Mammary epithelial cell (primary cell): ENCODE measurements around the gene PRKCZ.

ENCODE experiments used
- CTCF ChIP-seq, 2 donors: IDR thresholded peaks in 1 of 2; conservative IDR thresholded peaks in 1 of 2; 2 replicates each; pipeline ENCODE4 v1.5.1; 2011 to 2012; ENCODE audit warnings: inconsistent platforms in 2 of 2, low read length in 2 of 2, mild to moderate bottlenecking in 2 of 2, control low read depth in 1 of 2, low read depth in 1 of 2; ENCODE audit not compliant: insufficient read depth in 1 of 2; ENCODE audit errors: extremely low read depth in 1 of 2
- EZH2 ChIP-seq: IDR thresholded peaks from 2 replicates; pipeline ENCODE4 v1.6.1; 2012; ENCODE audit warnings: low read length, inconsistent platforms, borderline replicate concordance

GRCh38 chr1:2021550-2021949, 28.7 kb upstream of the PRKCZ start:
- TF ChIP-seq CTCF (conservative IDR thresholded peaks at IDR 0.05 in 1 of 2, IDR thresholded peaks at IDR 0.05 in 1 of 2; ENCODE audit: extremely low read depth in 1 of 2, insufficient read depth in 1 of 2, low read depth in 1 of 2, low read length in 2 of 2): no peak
- TF ChIP-seq EZH2: no peak
